ENCODE results near the gene JAM3. TPM values are rescaled to one million over a fixed set of nuclear protein-coding genes. Genes with fewer than 3 reads are reported as not detected.

JAM3 gene
- total and polyA plus RNA-seq, 2 of the 8 experiments (the other 6 are each of a cell fraction or from before 2014, with no cell fraction given): 19.6 to 42.8 TPM

DNA sequence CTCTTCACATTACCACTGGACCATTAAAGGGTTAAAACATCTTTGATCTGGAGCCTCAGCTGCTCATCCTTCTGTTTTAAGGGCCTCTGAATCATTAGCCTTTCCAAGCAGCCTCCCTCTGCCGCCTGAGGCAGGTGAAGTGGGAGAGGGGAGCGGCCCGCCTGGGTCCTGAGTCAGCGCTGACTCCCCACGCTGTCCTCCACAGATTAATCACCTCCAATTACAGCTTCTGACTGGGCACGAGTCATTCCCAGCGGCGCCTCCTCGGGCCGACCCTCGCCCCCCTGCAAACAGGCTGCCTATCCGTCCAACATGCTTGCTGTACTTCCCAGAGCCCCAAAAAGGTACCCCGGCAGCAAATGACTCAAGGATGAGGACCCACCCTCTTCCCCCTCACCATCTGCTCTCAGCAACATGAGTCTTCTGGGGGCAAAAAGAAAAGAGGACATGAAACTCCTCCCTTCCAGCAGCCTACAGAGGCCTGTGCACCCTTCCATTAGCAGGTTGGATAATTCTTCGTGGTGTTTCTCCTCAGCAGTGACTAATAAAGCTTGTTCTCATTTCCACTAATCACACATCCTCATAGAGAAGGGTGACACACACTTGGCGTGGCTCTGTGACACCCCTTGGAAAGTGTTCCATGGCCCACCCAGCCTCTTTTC lies 44.3 kb upstream of the JAM3 start (continued):
- no peak for TF ChIP-seq EP300 (IDR thresholded peaks at IDR 0.05; ENCODE audit: borderline replicate concordance in 1 of 2, low read depth in 2 of 2, low read length in 2 of 2)
- TF ChIP-seq NRF1 (IDR thresholded peaks at IDR 0.05; ENCODE audit: low read depth, low read length): no peak
- TF ChIP-seq RFX5 (IDR thresholded peaks at IDR 0.05; ENCODE audit: borderline replicate concordance, low read depth, low read length): no peak
- no peak for TF ChIP-seq CREB1 (IDR thresholded peaks at IDR 0.05)

All from H1 (cell line).